RCC 7860 (cell line): ENCODE results near the gene SPC24.
"Not testable (repeated sequence)": the region's sequence is repeated elsewhere in the genome, so short reads cannot be mapped to it uniquely, and the experiment has no call there.

Experiments
- DNase-seq: peaks from one replicate; pipeline ENCODE4 v3.0.0-alpha.2; 2015; ENCODE audit warnings: low spot score
- FAIRE-seq: peaks from 2 replicates; lab custom pipeline; 2012; peaks lifted over from hg19 to GRCh38; lab: Jason Lieb, UNC

SPC24 gene

GRCh38 chr19:11098327-11098726 is 57.3 kb downstream of the SPC24 start:
- FAIRE-seq = no peak
- no peak for DNase-seq

GRCh38 chr19:11097367-11097766 is 58.2 kb downstream of the SPC24 start:
- FAIRE-seq, DNase-seq: not testable (repeated sequence)

GRCh38 chr19:11096210-11096841 is 59.3 kb downstream of the SPC24 start:
- no peak for FAIRE-seq
- no peak for DNase-seq
